GM23248 (cell line): ENCODE results near the gene CCNA1. TPM values are rescaled to one million over a fixed set of nuclear protein-coding genes. Genes with fewer than 3 reads are reported as not detected.

Experiments
- DNase-seq: peaks from one replicate; pipeline ENCODE4 v3.0.0-alpha.2; 2015
- H2AFZ ChIP-seq: fragments of 200-600 bp; sonication (generic); 2 replicates; pipeline ENCODE4 v1.6.1; 2016; ENCODE audit warnings: antibody characterized with exemption
- H3F3A ChIP-seq: fragments of 200-600 bp; sonication (generic); 2 replicates; pipeline ENCODE4 v1.6.1; 2016; ENCODE audit warnings: mild to moderate bottlenecking, antibody characterized with exemption, mixed run types; ENCODE audit not compliant: insufficient read depth
- H3K27ac ChIP-seq: fragments of 200-600 bp; sonication (generic); 2 replicates; pipeline ENCODE4 v1.5.1; 2016; ENCODE audit warnings: mild to moderate bottlenecking
- H3K27me3 ChIP-seq: fragments of 200-600 bp; sonication (generic); replicated peaks from 2 replicates; pipeline ENCODE4 v1.6.1; 2016; ENCODE audit warnings: mild to moderate bottlenecking; ENCODE audit not compliant: insufficient read depth
- H3K36me3 ChIP-seq: fragments of 200-600 bp; sonication (generic); 2 replicates; pipeline ENCODE4 v1.6.1; 2016; ENCODE audit warnings: low read depth, mild to moderate bottlenecking
- H3K4me1 ChIP-seq: fragments of 200-600 bp; sonication (generic); 2 replicates; pipeline ENCODE4 v1.6.1; 2016; ENCODE audit warnings: mild to moderate bottlenecking; ENCODE audit not compliant: insufficient read depth
- H3K4me2 ChIP-seq: fragments of 200-600 bp; sonication (generic); one replicate; pipeline ENCODE4 v1.6.1; 2016; ENCODE audit warnings: mild to moderate bottlenecking; ENCODE audit not compliant: unreplicated experiment
- H3K4me3 ChIP-seq: fragments of 200-600 bp; sonication (generic); 2 replicates; pipeline ENCODE4 v1.5.1; 2016; ENCODE audit warnings: mild to moderate bottlenecking
- H3K79me2 ChIP-seq: fragments of 200-600 bp; sonication (generic); 2 replicates; pipeline ENCODE4 v1.6.1; 2016; ENCODE audit warnings: mild to moderate bottlenecking; ENCODE audit not compliant: insufficient read depth
- H3K9ac ChIP-seq: fragments of 200-600 bp; sonication (generic); 2 replicates; pipeline ENCODE4 v1.6.1; 2016; ENCODE audit warnings: mild to moderate bottlenecking
- H3K9me2 ChIP-seq: fragments of 200-600 bp; sonication (generic); 2 replicates; pipeline ENCODE4 v1.6.1; 2016; ENCODE audit warnings: mixed run types, mild to moderate bottlenecking, moderate library complexity; ENCODE audit not compliant: insufficient read depth
- H3K9me3 ChIP-seq: fragments of 200-600 bp; sonication (generic); one replicate; pipeline ENCODE4 v1.6.1; 2017; ENCODE audit warnings: low read depth
- H4K20me1 ChIP-seq: fragments of 200-600 bp; sonication (generic); 2 replicates; pipeline ENCODE4 v1.6.0; 2016; ENCODE audit not compliant: insufficient read depth
- EZH2 ChIP-seq: fragments of 200-600 bp; sonication (generic); IDR thresholded peaks from 2 replicates; pipeline ENCODE4 v1.6.1; 2018; ENCODE audit warnings: antibody characterized with exemption, mild to moderate bottlenecking; ENCODE audit not compliant: insufficient read depth, poor library complexity, severe bottlenecking
- EZH2phosphoT487 ChIP-seq: fragments of 200-600 bp; sonication (generic); IDR thresholded peaks from 2 replicates; pipeline ENCODE4 v1.6.1; 2018; ENCODE audit warnings: antibody characterized with exemption, moderate library complexity, mild to moderate bottlenecking, low read depth; ENCODE audit not compliant: insufficient read depth
- WGBS, 2 experiments: methylation state at CpG; one replicate each; pipeline ENCODE4 v1.1.6; 2015 to 2017; ENCODE audit warnings: low lambda C conversion rate in 2 of 2, low coverage in 1 of 2; ENCODE audit errors: missing lambda C conversion rate in 2 of 2; 5-methylcytosine and 5-hydroxymethylcytosine counted together
- in situ Hi-C: fragments of 300-500 bp; cut with MboI; formaldehyde crosslinking; loops from 2 replicates; pipeline ENCODE4 v1.15.0; 2020
- polyA plus RNA-seq: library from polyadenylated mRNA; unstranded; fragments of >200 nt; fragmentation: Nextera tagmentation; extraction: Ambion mirVana; gene quantifications from 2 replicates; pipeline ENCODE4 v1.2.1, GENCODE V29; 2016
- total RNA-seq: library from RNA; depleted of rRNA; stranded (reverse); fragments of >200 nt; shearing (Covaris generic); gene quantifications from 2 replicates; pipeline ENCODE4 v1.2.3, GENCODE V29; 2014

CCNA1 gene
- total and polyA plus RNA-seq, 2 experiments from 2014 or later = not detected

DNA sequence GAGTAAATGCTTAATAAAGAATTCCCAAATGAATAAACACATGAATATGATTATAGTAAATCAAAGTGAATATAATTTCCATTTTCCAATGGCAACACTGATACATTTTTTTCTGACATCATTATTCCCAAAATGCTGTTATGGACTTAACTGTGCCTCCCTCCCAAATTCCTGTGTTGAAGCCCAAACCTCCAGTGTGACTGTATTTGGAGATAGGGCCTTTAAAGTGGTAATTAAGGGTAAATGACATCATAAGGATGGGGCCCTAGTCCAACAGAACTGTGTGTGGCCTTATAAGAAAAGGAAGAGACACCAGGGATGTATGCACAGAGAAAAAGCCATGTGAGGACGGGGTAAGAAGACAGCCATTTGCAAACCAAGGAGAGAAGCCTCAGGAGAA is 19.1 kb upstream of the CCNA1 start:
- no peaks in the 10 kb centered on the region for H4K20me1 ChIP-seq
- in situ Hi-C loops = loop anchor here (25.0 kb wide), 1 partner anchor 574 kb away; the partner anchor contains the start of gene ALG5
- H3K4me3 ChIP-seq = no peak overlapping the region
- TF ChIP-seq EZH2phosphoT487 (no peak), EZH2 (no peak)
- no peaks in the 10 kb centered on the region for H3K36me3 ChIP-seq
- no peak overlapping the region for H3K27ac ChIP-seq
- 0 to 19% methylated on average over 1 of the region's 1 CpG for WGBS, 2 experiments
- 0 out of 2 replicates have a peak, but pooled peaks cover 4% of the 10 kb centered on the region for H3F3A ChIP-seq
- H3K9ac ChIP-seq = no peak overlapping the region
- H3K9me2 ChIP-seq = no peaks in the 10 kb centered on the region
- DNase-seq = no peak
- H3K27me3 ChIP-seq = 0 out of 2 replicates have a peak, but pooled peaks cover 15% of the 10 kb centered on the region
- no peaks in the 10 kb centered on the region for H3K9me3 ChIP-seq
- no peak overlapping the region for H2AFZ ChIP-seq
- H3K4me1 ChIP-seq = peaks cover 9% of the 10 kb centered on the region
- no peaks in the 10 kb centered on the region for H3K79me2 ChIP-seq
- no peak overlapping the region for H3K4me2 ChIP-seq

DNA sequence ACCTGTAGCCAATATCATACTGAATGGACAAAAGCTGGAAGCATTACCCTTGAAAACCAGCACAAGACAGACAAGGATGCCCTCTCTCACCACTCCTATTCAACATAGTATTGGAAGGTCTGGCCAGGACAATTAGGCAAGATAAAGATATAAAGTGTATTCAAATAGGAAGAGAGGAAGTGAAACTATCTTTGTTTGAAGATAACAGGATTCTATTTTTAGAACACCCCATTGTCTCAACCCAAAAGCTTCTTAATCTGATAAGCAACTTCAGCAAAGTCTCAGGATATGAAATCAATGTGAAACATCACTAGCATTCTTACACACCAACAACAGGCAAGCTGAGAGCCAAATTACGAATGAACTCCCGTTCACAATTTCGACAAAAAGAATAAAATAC is 17.8 kb upstream of the CCNA1 start:
- DNase-seq = no peak
- H3K79me2 ChIP-seq = no peaks in the 10 kb centered on the region
- H3K9me3 ChIP-seq = no peaks in the 10 kb centered on the region
- no peak overlapping the region for H3K4me3 ChIP-seq
- H4K20me1 ChIP-seq = no peaks in the 10 kb centered on the region
- no peak overlapping the region for H2AFZ ChIP-seq
- no peaks in the 10 kb centered on the region for H3K36me3 ChIP-seq
- no peak overlapping the region for H3K9ac ChIP-seq
- no peaks in the 10 kb centered on the region for H3K9me2 ChIP-seq
- H3F3A ChIP-seq = 0 out of 2 replicates have a peak, but pooled peaks cover 10% of the 10 kb centered on the region
- peaks cover 9% of the 10 kb centered on the region for H3K4me1 ChIP-seq
- WGBS, 2 experiments = 86 to 90% methylated on average over 3 of the region's 3 CpGs
- H3K27ac ChIP-seq = no peak overlapping the region
- TF ChIP-seq EZH2phosphoT487 (no peak), EZH2 (no peak)
- H3K27me3 ChIP-seq = 0 out of 2 replicates have a peak, but pooled peaks cover 4% of the 10 kb centered on the region
- H3K4me2 ChIP-seq = no peak overlapping the region
- in situ Hi-C loops = loop anchor here (25.0 kb wide), 1 partner anchor 573 kb away; the partner anchor contains the start of gene ALG5

DNA sequence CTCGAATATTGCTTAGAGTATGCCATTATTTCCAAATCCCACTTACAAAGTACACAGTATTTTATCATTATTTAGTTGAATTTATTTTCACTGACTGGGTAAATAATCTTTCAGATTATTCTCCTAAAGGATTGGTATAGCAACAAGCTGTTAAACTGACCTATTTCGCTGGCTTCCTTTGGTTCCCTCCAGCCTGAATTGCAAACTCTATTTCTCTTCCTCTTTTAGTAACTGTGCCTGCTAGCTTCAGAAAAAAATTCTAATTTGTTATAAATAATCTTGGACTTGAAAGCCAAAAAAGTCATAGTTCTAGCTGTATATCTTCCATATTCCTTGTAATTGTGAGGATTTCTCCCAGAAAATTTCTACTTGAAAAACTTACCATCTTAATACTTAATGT is 15.0 kb upstream of the CCNA1 start:
- in situ Hi-C loops = loop anchor here (25.0 kb wide), 1 partner anchor 570 kb away; the partner anchor contains the start of gene ALG5
- H3K9me3 ChIP-seq = no peaks in the 10 kb centered on the region
- H3K27ac ChIP-seq = no peak overlapping the region
- H3K9me2 ChIP-seq = no peaks in the 10 kb centered on the region
- TF ChIP-seq EZH2 (no peak), EZH2phosphoT487 (no peak)
- whole genome bisulfite sequencing, 2 experiments = 67 to 76% methylated on average over 2 of the region's 2 CpGs
- 0 out of 2 replicates have a peak, but pooled peaks cover 10% of the 10 kb centered on the region for H3F3A ChIP-seq
- H3K4me2 ChIP-seq = peak overlapping the region; percentile 43
- H3K27me3 ChIP-seq = 0 out of 2 replicates have a peak, but pooled peaks cover 4% of the 10 kb centered on the region
- no peak for DNase-seq
- no peak overlapping the region for H3K9ac ChIP-seq
- no peaks in the 10 kb centered on the region for H3K36me3 ChIP-seq
- peaks cover 9% of the 10 kb centered on the region for H3K4me1 ChIP-seq
- H4K20me1 ChIP-seq = no peaks in the 10 kb centered on the region
- H2AFZ ChIP-seq = no peak overlapping the region
- no peak overlapping the region for H3K4me3 ChIP-seq
- no peaks in the 10 kb centered on the region for H3K79me2 ChIP-seq

DNA sequence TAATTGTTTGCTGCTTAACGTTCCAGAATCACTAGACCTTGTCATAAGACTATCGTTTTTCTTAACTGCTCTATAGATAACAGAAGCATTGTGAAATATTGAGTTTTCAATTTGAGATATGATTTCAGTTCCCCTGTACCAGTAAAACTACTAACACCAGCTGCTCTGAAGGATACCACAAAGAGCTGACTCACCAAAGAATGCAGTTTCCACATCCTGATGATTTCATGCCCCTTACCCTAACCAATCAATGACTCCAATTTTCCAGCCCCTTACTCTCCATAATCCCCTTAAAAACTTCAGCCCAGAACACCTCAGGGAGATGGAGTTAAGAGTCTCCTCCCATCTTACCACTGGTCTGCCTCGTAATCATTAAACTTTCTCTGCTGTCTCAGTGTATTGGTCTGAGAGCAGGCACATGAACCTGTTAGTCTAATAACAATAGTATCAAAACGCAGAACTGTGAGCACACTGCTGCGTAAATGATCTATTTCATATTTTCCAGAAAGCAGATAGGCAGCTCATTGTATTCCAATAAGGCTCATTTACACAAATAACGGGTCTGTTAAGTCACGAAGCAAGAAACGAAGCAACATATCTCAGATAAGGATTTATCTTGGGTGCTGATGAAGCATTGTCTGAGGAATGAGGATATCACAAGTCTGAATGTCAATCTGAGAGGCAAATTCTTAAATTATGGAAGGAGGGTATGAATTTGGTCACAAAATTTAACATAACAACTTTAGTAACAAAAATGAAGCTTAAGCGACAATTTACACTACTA is 14.1 kb upstream of the CCNA1 start:
- H3K4me1 ChIP-seq = peaks cover 9% of the 10 kb centered on the region
- peak overlapping the region; percentile 43 for H3K4me2 ChIP-seq
- H3K9ac ChIP-seq = no peak overlapping the region
- no peak overlapping the region for H3K27ac ChIP-seq
- no peaks in the 10 kb centered on the region for H3K79me2 ChIP-seq
- WGBS, 2 experiments = 71% methylated on average over 9 of the region's 9 CpGs
- H2AFZ ChIP-seq = peak overlapping the region; percentile 22; the same call in 1 of the 2 replicates
- H3K9me2 ChIP-seq = no peaks in the 10 kb centered on the region
- H3K9me3 ChIP-seq = no peaks in the 10 kb centered on the region
- 0 out of 2 replicates have a peak, but pooled peaks cover 4% of the 10 kb centered on the region for H3K27me3 ChIP-seq
- H3K4me3 ChIP-seq = peak overlapping the region; percentile 43
- no peak for TF ChIP-seq EZH2
- no peaks in the 10 kb centered on the region for H3K36me3 ChIP-seq
- peak; percentile 44 for DNase-seq
- H3F3A ChIP-seq = 0 out of 2 replicates have a peak, but pooled peaks cover 10% of the 10 kb centered on the region
- no peaks in the 10 kb centered on the region for H4K20me1 ChIP-seq
- in situ Hi-C loops = loop anchor here (25.0 kb wide), 1 partner anchor 569 kb away; the partner anchor contains the start of gene ALG5
